IMR-90 (cell line): ENCODE data around the gene PLTP. TPM values are rescaled to one million over a fixed set of nuclear protein-coding genes. Genes with fewer than 3 reads are reported as not detected.

Experiments
- ATAC-seq: fragments of 200-7000 bp; cut with Tn5 transposase; 2 replicates; pipeline ENCODE4 v1.9.1; 2020; ENCODE audit warnings: low read depth, mild to moderate bottlenecking, moderate library complexity
- BruUV-seq: library from RNA; stranded (reverse); fragments of 400-500 nt; replicated peaks from 2 replicates; lab custom pipeline; 2021; lab: Mats Ljungman, UMichigan
- CTCF ChIA-PET: fragments of 300-600 bp; formaldehyde crosslinking; extraction: SDS; loops from one replicate; lab custom pipeline; 2021; ENCODE audit warnings: antibody characterized with exemption; lab: Yijun Ruan, JAX
- POLR2A ChIA-PET: fragments of 300-600 bp; sonication (Branson Sonifier 250); formaldehyde crosslinking; loops from one replicate; lab custom pipeline; 2022; ENCODE audit warnings: antibody characterized with exemption; ENCODE audit not compliant: unreplicated experiment; lab: Charles Lee
- DNase-seq: peaks from one replicate; pipeline ENCODE4 v3.0.0; 2013
- H2AFZ ChIP-seq: replicated peaks from 2 replicates; pipeline ENCODE3; 2013; ENCODE audit warnings: low read length, mild to moderate bottlenecking; ENCODE audit not compliant: poor library complexity
- H2AK5ac ChIP-seq: 2 replicates; pipeline ENCODE4 v1.6.1; 2013; ENCODE audit warnings: low read depth, low read length, inconsistent platforms
- H2AK9ac ChIP-seq: replicated peaks from 2 replicates; pipeline ENCODE3; 2013; ENCODE audit warnings: mild to moderate bottlenecking, low read depth, low read length, moderate library complexity; ENCODE audit not compliant: poor library complexity
- H2BK120ac ChIP-seq: 2 replicates; pipeline ENCODE4 v1.6.1; 2013; ENCODE audit warnings: low read depth, low read length, inconsistent platforms
- H2BK15ac ChIP-seq: 3 replicates; pipeline ENCODE4 v1.6.1; 2013; ENCODE audit warnings: low read depth, low read length, inconsistent platforms
- H2BK20ac ChIP-seq: 2 replicates; pipeline ENCODE4 v1.6.1; 2013; ENCODE audit warnings: low read depth, mild to moderate bottlenecking, inconsistent platforms, low read length, moderate library complexity
- H2BK5ac ChIP-seq: 2 replicates; pipeline ENCODE4 v1.6.1; 2013; ENCODE audit warnings: mild to moderate bottlenecking, low read depth, low read length, inconsistent platforms; ENCODE audit not compliant: poor library complexity, severe bottlenecking
- H3K14ac ChIP-seq: replicated peaks from 2 replicates; pipeline ENCODE4 v1.6.1; 2013; ENCODE audit warnings: low read depth, low read length, inconsistent platforms
- H3K18ac ChIP-seq: 2 replicates; pipeline ENCODE4 v1.6.1; 2013; ENCODE audit warnings: low read depth, low read length, control low read depth
- H3K23ac ChIP-seq: 2 replicates; pipeline ENCODE4 v1.6.1; 2013; ENCODE audit warnings: low read depth, low read length, inconsistent platforms
- H3K27ac ChIP-seq: 2 replicates; pipeline ENCODE4 v1.5.1; 2013; ENCODE audit warnings: mild to moderate bottlenecking, control low read depth, low read length; ENCODE audit not compliant: insufficient read depth
- H3K27me3 ChIP-seq: 2 replicates; pipeline ENCODE4 v1.6.1; 2013; ENCODE audit warnings: low read length; ENCODE audit not compliant: control insufficient read depth, insufficient read depth
- H3K36me3 ChIP-seq: 2 replicates; pipeline ENCODE4 v1.6.1; 2013; ENCODE audit warnings: low read length, mixed read lengths; ENCODE audit not compliant: control insufficient read depth, insufficient read depth
- H3K4ac ChIP-seq: 2 replicates; pipeline ENCODE4 v1.6.1; 2013; ENCODE audit warnings: low read depth, low read length, inconsistent platforms
- H3K4me1 ChIP-seq: 2 replicates; pipeline ENCODE4 v1.6.1; 2013; ENCODE audit warnings: low read length, mixed read lengths; ENCODE audit not compliant: control insufficient read depth, insufficient read depth
- H3K4me2 ChIP-seq: 2 replicates; pipeline ENCODE4 v1.6.1; 2013; ENCODE audit warnings: low read depth, mild to moderate bottlenecking, control low read depth, low read length, moderate library complexity
- H3K4me3 ChIP-seq: 2 replicates; pipeline ENCODE4 v1.5.1; 2013; ENCODE audit warnings: low read depth, mild to moderate bottlenecking, control low read depth, low read length, moderate library complexity; ENCODE audit not compliant: insufficient read depth
- H3K56ac ChIP-seq: 2 replicates; pipeline ENCODE4 v1.6.1; 2013; ENCODE audit warnings: low read length, inconsistent platforms; ENCODE audit not compliant: insufficient read depth; ENCODE audit errors: extremely low read depth
- H3K79me1 ChIP-seq, 2 experiments: 2 replicates each; pipeline ENCODE4 v1.6.1; 2013; ENCODE audit warnings: low read length in 2 of 2, inconsistent platforms in 1 of 2, low read depth in 1 of 2
- H3K9ac ChIP-seq: 2 replicates; pipeline ENCODE4 v1.6.1; 2013; ENCODE audit warnings: low read depth, low read length, control low read depth
- H3K9me1 ChIP-seq: 2 replicates; pipeline ENCODE4 v1.6.1; 2013; ENCODE audit warnings: low read length, inconsistent platforms; ENCODE audit not compliant: insufficient read depth
- H3K9me3 ChIP-seq: 2 replicates; pipeline ENCODE4 v1.6.1; 2013; ENCODE audit warnings: low read length; ENCODE audit not compliant: control insufficient read depth, insufficient read depth
- H4K20me1 ChIP-seq: 2 replicates; pipeline ENCODE4 v1.6.1; 2013; ENCODE audit warnings: low read length, inconsistent platforms; ENCODE audit not compliant: insufficient read depth
- H4K5ac ChIP-seq: 2 replicates; pipeline ENCODE4 v1.6.1; 2013; ENCODE audit warnings: mild to moderate bottlenecking, low read depth, low read length, control low read depth
- H4K8ac ChIP-seq, 2 experiments: 2 replicates each; pipeline ENCODE4 v1.6.1; 2013; ENCODE audit warnings: low read depth in 2 of 2, low read length in 2 of 2, control low read depth in 1 of 2, inconsistent platforms in 1 of 2
- H4K91ac ChIP-seq: 2 replicates; pipeline ENCODE4 v1.6.1; 2013; ENCODE audit warnings: low read depth, low read length, inconsistent platforms; ENCODE audit not compliant: insufficient read depth
- CEBPB ChIP-seq: IDR thresholded peaks from 2 replicates; pipeline ENCODE4 v1.6.1; 2012; ENCODE audit warnings: low read depth, low read length, improper control_type of control experiment
- FOS ChIP-seq: fragments of 150-350 bp; IDR thresholded peaks from 2 replicates; pipeline ENCODE4 v1.6.1; 2016; ENCODE audit warnings: low read depth, low read length
- MAFK ChIP-seq: IDR thresholded peaks from 2 replicates; pipeline ENCODE4 v1.6.1; 2012; ENCODE audit warnings: low read depth, low read length, improper control_type of control experiment
- MAZ ChIP-seq: IDR thresholded peaks from 2 replicates; pipeline ENCODE4 v1.6.1; 2012; ENCODE audit warnings: low read depth, mild to moderate bottlenecking, low read length, improper control_type of control experiment, moderate library complexity, borderline replicate concordance
- MXI1 ChIP-seq: IDR thresholded peaks from 2 replicates; pipeline ENCODE4 v1.6.1; 2012; ENCODE audit warnings: low read depth, mild to moderate bottlenecking, low read length, moderate library complexity, borderline replicate concordance
- WGBS, 2 experiments: methylation state at CpG; one replicate each; pipeline versions ENCODE4 v1.1.5 to v1.1.7; 2013; ENCODE audit warnings: missing lambda C conversion rate in 2 of 2; ENCODE audit not compliant: insufficient read length in 1 of 2; ENCODE audit errors: extremely low coverage in 2 of 2; 5-methylcytosine and 5-hydroxymethylcytosine counted together
- dilution Hi-C: fragments of 300-500 bp; cut with HindIII; formaldehyde crosslinking; loops from one replicate; pipeline ENCODE4 v1.14.3; 2018; ENCODE audit warnings: low sequenced_read_pairs; ENCODE audit not compliant: unreplicated experiment
- in situ Hi-C: fragments of 300-500 bp; cut with MboI; formaldehyde crosslinking; loops from 3 replicates; pipeline ENCODE4 v1.14.3; 2019; ENCODE audit warnings: low sequenced_read_pairs, inconsistent platforms, mixed read lengths
- intact Hi-C: fragments of 100-400 bp; cut with micrococcal nuclease; formaldehyde crosslinking; loops from 2 replicates; pipeline ENCODE4 v1.10.0; 2022
- polyA plus RNA-seq, 3 experiments: library from polyadenylated mRNA; depleted of rRNA; stranded (reverse); fragments of >200 nt; gene quantifications; 2 replicates each; pipeline ENCODE4 v1.2.3, GENCODE V29; 2012; ENCODE audit warnings: low replicate concordance in 1 of 3
- total RNA-seq: library from RNA; depleted of rRNA; stranded (reverse); fragments of >200 nt; gene quantifications from 2 replicates; pipeline ENCODE4 v1.2.3, GENCODE V29; 2012
- TF ChIP-seq, protein P1 (sequence below): fragments of 150-350 bp; IDR thresholded peaks from 2 replicates; pipeline ENCODE4 v1.6.1; 2016; ENCODE audit warnings: low read depth, mild to moderate bottlenecking, low read length, moderate library complexity, borderline replicate concordance

PLTP gene
- total and polyA plus RNA-seq, 2 of the 4 experiments (the other 2 are of a cell fraction), result 5.4 to 55.8 TPM

DNA sequence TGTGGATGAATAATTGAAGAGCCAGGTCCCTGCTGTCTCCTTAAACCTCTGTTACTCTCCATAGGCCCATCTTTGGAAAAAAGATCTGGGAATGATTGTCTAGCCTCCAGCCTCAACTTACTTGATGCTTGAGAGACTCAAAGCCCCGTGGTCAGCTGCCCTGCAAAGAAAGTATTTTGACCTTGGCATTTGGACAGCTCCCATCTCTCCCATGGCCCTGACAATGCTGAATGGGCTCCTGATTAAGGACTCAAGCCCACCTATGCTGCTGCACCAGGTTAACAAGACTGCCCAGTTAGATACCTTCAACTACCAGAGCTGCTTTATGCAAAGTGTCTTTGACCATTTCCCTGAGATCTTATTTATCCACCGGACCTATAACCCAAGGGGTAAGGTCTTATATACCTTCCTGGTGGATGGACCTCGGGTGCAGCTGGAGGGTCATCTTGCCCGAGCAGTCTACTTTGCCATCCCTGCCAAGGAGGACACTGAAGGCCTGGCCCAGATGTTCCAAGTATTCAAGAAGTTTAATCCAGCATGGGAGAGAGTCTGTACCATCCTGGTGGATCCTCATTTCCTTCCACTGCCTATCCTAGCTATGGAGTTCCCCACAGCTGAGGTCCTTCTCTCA lies 29.4 kb downstream of the PLTP start:
- ATAC-seq (no peak), DNase-seq (no peak)
- no peak overlapping the region for H2BK5ac ChIP-seq
- H3K4ac ChIP-seq, result no peak overlapping the region
- H2BK120ac ChIP-seq, result no peak overlapping the region
- no TSS peak for BruUV-seq
- H3K14ac ChIP-seq, result no peak overlapping the region
- 82% methylated on average over 3 of the region's 4 CpGs; no CpG with 5 or more reads in 1 of the 2 experiments for WGBS, 2 experiments
- no peak overlapping the region for H2BK15ac ChIP-seq
- H3K18ac ChIP-seq, result no peak overlapping the region
- peaks cover 4% of the 10 kb centered on the region for H3K9me1 ChIP-seq
- H3K27ac ChIP-seq, result no peak overlapping the region
- H3K79me1 ChIP-seq, result peaks cover 11 to 48% of the 10 kb centered on the region in 2 experiments; a peak in 3 of 4 replicates
- peaks cover 32% of the 10 kb centered on the region for H3K36me3 ChIP-seq
- H2AFZ ChIP-seq, result no peak overlapping the region
- H4K5ac ChIP-seq, result no peak overlapping the region
- no peak overlapping the region for H3K9ac ChIP-seq
- H3K56ac ChIP-seq, result no peak overlapping the region
- no peak overlapping the region for H3K4me2 ChIP-seq
- H3K4me1 ChIP-seq, result peaks cover 2% of the 10 kb centered on the region; the same call in 1 of the 2 replicates
- H4K8ac ChIP-seq, result no peak overlapping the region
- no peak overlapping the region for H3K4me3 ChIP-seq
- in situ Hi-C loops (no loop called here), dilution Hi-C loops (no loop called here), intact Hi-C loops (no loop called here)
- no peak overlapping the region for H2BK20ac ChIP-seq
- H4K91ac ChIP-seq, result no peak overlapping the region
- H2AK5ac ChIP-seq, result no peak overlapping the region
- no peak overlapping the region for H2AK9ac ChIP-seq
- no peak for TF ChIP-seq MXI1
- TF ChIP-seq MAZ, result no peak
- no peak for TF ChIP-seq FOS
- no peak for TF ChIP-seq MAFK
- TF ChIP-seq CEBPB, result no peak
- TF ChIP-seq, protein P1, sequence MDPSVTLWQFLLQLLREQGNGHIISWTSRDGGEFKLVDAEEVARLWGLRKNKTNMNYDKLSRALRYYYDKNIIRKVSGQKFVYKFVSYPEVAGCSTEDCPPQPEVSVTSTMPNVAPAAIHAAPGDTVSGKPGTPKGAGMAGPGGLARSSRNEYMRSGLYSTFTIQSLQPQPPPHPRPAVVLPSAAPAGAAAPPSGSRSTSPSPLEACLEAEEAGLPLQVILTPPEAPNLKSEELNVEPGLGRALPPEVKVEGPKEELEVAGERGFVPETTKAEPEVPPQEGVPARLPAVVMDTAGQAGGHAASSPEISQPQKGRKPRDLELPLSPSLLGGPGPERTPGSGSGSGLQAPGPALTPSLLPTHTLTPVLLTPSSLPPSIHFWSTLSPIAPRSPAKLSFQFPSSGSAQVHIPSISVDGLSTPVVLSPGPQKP, result no peak
- H3K23ac ChIP-seq, result no peak overlapping the region
- H3K9me3 ChIP-seq, result no peaks in the 10 kb centered on the region
- no peaks in the 10 kb centered on the region for H3K27me3 ChIP-seq
- CTCF ChIA-PET, result interaction anchor here (0.6 kb wide), 1 partner anchor 431 kb away, joined by 3 read pairs; no protein-coding TSS in a partner anchor
- no peaks in the 10 kb centered on the region; the same call in 1 of the 2 replicates for H4K20me1 ChIP-seq
- POLR2A ChIA-PET, result no interaction called here
